GM15510 (cell line): ENCODE results near the gene NCAPG2.

Experiments
- POLR2A ChIP-seq: IDR thresholded peaks from 3 replicates; pipeline ENCODE4 v1.6.1; 2011; ENCODE audit warnings: borderline replicate concordance; ENCODE audit not compliant: insufficient read length; ENCODE audit errors: extremely low read depth

NCAPG2 gene

GRCh38 chr7:158611541-158611940 is 93.1 kb downstream of the NCAPG2 start:
- no peak for TF ChIP-seq POLR2A

GRCh38 chr7:158609313-158609974 is 95.2 kb downstream of the NCAPG2 start:
- no peak for TF ChIP-seq POLR2A

- no peak for TF ChIP-seq POLR2A
These were observed 97.0 kb downstream of the NCAPG2 start for GRCh38 chr7:158607563-158607962.

- TF ChIP-seq POLR2A, result no peak
These were observed 97.8 kb downstream of the NCAPG2 start for GRCh38 chr7:158606671-158607424.

- TF ChIP-seq POLR2A, result no peak
These were observed 98.5 kb downstream of the NCAPG2 start for GRCh38 chr7:158606129-158606528.

GRCh38 chr7:158603773-158604755 is 100.5 kb downstream of the NCAPG2 start:
- TF ChIP-seq POLR2A, result no peak

GRCh38 chr7:158602905-158603772 is 101.5 kb downstream of the NCAPG2 start:
- TF ChIP-seq POLR2A, result no peak

GRCh38 chr7:158602041-158602440 is 102.6 kb downstream of the NCAPG2 start:
- TF ChIP-seq POLR2A, result no peak

GRCh38 chr7:158601090-158601489 is 103.5 kb downstream of the NCAPG2 start:
- TF ChIP-seq POLR2A, result no peak

- TF ChIP-seq POLR2A, result no peak
These were observed 107.9 kb downstream of the NCAPG2 start for GRCh38 chr7:158596745-158597144.

- TF ChIP-seq POLR2A, result no peak
These were observed 108.3 kb downstream of the NCAPG2 start for GRCh38 chr7:158596309-158596708.

GRCh38 chr7:158595068-158595467 is 109.5 kb downstream of the NCAPG2 start:
- TF ChIP-seq POLR2A, result no peak

- no peak for TF ChIP-seq POLR2A
These were observed 112.1 kb downstream of the NCAPG2 start for GRCh38 chr7:158592541-158592940.

- no peak for TF ChIP-seq POLR2A
These were observed 112.7 kb downstream of the NCAPG2 start for GRCh38 chr7:158591944-158592343.
